Tibial nerve (tissue), 4 donors: Measurements from ENCODE around the gene CXXC4.

Experiments
- EP300 ChIP-seq, 2 donors: sonication (generic); formaldehyde crosslinking; IDR thresholded peaks; one replicate each; pipeline ENCODE4 v1.6.1; 2017; ENCODE audit warnings: antibody characterized with exemption in 2 of 2, mild to moderate bottlenecking in 1 of 2
- POLR2A ChIP-seq, 2 donors: fragments of 450-650 bp; IDR thresholded peaks; one replicate each; pipeline ENCODE4 v1.6.1; 2017; ENCODE audit warnings: antibody characterized with exemption in 2 of 2, mild to moderate bottlenecking in 2 of 2, moderate library complexity in 2 of 2
- TF ChIP-seq, protein P1 (sequence below), 5 experiments: fragments of 200-600 bp in 3 of 5; fragments of 450-650 bp in 2 of 5; sonication (generic) in 3 of 5; IDR thresholded peaks; one replicate each; pipeline ENCODE4 v1.5.1; 2016 to 2019; ENCODE audit warnings: antibody characterized with exemption in 5 of 5, mild to moderate bottlenecking in 3 of 5, moderate library complexity in 2 of 5

DNA sequence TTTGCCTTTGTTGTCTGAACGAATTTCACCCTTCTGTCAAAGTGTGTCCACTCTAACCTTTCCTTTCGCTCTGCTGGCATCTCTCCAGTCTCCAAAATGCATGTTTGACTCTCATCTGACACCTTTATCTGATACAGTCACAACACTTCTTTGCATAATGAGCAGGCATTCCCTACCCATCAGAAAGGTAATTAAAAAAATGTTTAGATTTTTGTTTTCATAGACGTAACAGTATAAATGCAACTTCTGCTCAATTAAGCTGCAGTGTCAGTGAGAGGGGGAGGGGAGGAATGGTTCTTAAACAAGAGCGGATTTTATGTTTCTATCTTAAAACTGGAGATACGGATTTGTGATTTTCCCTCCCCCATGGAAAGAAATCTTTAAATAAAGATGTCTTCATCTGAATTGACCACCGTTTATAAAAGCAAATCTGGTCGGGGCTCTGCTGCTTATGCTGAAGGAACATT is 70.2 kb downstream of the CXXC4 start:
- TF ChIP-seq, protein P1, sequence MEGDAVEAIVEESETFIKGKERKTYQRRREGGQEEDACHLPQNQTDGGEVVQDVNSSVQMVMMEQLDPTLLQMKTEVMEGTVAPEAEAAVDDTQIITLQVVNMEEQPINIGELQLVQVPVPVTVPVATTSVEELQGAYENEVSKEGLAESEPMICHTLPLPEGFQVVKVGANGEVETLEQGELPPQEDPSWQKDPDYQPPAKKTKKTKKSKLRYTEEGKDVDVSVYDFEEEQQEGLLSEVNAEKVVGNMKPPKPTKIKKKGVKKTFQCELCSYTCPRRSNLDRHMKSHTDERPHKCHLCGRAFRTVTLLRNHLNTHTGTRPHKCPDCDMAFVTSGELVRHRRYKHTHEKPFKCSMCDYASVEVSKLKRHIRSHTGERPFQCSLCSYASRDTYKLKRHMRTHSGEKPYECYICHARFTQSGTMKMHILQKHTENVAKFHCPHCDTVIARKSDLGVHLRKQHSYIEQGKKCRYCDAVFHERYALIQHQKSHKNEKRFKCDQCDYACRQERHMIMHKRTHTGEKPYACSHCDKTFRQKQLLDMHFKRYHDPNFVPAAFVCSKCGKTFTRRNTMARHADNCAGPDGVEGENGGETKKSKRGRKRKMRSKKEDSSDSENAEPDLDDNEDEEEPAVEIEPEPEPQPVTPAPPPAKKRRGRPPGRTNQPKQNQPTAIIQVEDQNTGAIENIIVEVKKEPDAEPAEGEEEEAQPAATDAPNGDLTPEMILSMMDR (IDR thresholded peaks at IDR 0.05) = no peak
- no peak for TF ChIP-seq POLR2A (IDR thresholded peaks at IDR 0.05)
- no peak for TF ChIP-seq EP300 (IDR thresholded peaks at IDR 0.05)
